HepG2 (cell line): Measurements from ENCODE around the gene CMPK1.
A peak's percentile ranks its signal among the peaks of the same experiment; 100 is the strongest.

Experiments
- CTCF ChIP-seq: sonication (generic); formaldehyde crosslinking; IDR thresholded peaks from 2 replicates; pipeline ENCODE4 v1.5.0; 2020; ENCODE audit warnings: mild to moderate bottlenecking, missing genetic modification reagents, moderate library complexity
- FOXJ3 ChIP-seq: sonication (generic); formaldehyde crosslinking; IDR thresholded peaks from 2 replicates; pipeline ENCODE4 v1.4.0; 2020; ENCODE audit warnings: missing genetic modification reagents, mild to moderate bottlenecking, borderline replicate concordance
- GTF3A ChIP-seq: sonication (generic); formaldehyde crosslinking; conservative IDR thresholded peaks from 2 replicates; pipeline ENCODE4 v1.4.0; 2020; ENCODE audit warnings: mild to moderate bottlenecking, missing genetic modification reagents
- HNF4A ChIP-seq: sonication (generic); formaldehyde crosslinking; IDR thresholded peaks from 2 replicates; pipeline ENCODE4 v1.4.0; 2020; ENCODE audit warnings: missing genetic modification reagents
- KAT8 ChIP-seq: IDR thresholded peaks from 2 replicates; pipeline ENCODE4 v1.6.1; 2016; ENCODE audit warnings: missing genetic modification reagents, missing compliant biosample characterization
- SMAD1 ChIP-seq: sonication (generic); formaldehyde crosslinking; IDR thresholded peaks from 2 replicates; pipeline ENCODE4 v1.4.0; 2020; ENCODE audit warnings: missing genetic modification reagents, low read depth, mild to moderate bottlenecking, borderline replicate concordance
- ZFAT ChIP-seq: sonication (generic); formaldehyde crosslinking; conservative IDR thresholded peaks from 2 replicates; pipeline ENCODE4 v1.8.1; 2023; ENCODE audit warnings: missing genetic modification reagents, inconsistent platforms
- ZFP36 ChIP-seq: fragments of 150-350 bp; IDR thresholded peaks from 2 replicates; pipeline ENCODE4 v1.6.1; 2018; ENCODE audit warnings: borderline replicate concordance, low read length, low read depth; ENCODE audit not compliant: partially characterized antibody
- ZNF232 ChIP-seq: sonication (generic); formaldehyde crosslinking; IDR thresholded peaks from 2 replicates; pipeline ENCODE4 v1.4.0; 2020; ENCODE audit warnings: missing genetic modification reagents, borderline replicate concordance

- TF ChIP-seq ZFAT = peak; percentile 88
- TF ChIP-seq KAT8 = no peak
- TF ChIP-seq HNF4A (CRISPR knock-in tag) = no peak
- peak; percentile 57 for TF ChIP-seq FOXJ3
- no peak for TF ChIP-seq ZFP36
- TF ChIP-seq CTCF (CRISPR knock-in tag) = peak; percentile 20
- peak; percentile 88; the same call in 1 of the 2 replicates for TF ChIP-seq ZNF232 (CRISPR knock-in tag)
- no peak for TF ChIP-seq GTF3A (CRISPR knock-in tag)
- no peak for TF ChIP-seq SMAD1
These were observed 553 bp downstream of the CMPK1 start for GRCh38 chr1:47333922-47334764.
